ENCODE results near the gene TPSD1. TPM values are rescaled to one million over a fixed set of nuclear protein-coding genes. Genes with fewer than 3 reads are reported as not detected.
"Not testable (repeated sequence)": the region's sequence is repeated elsewhere in the genome, so short reads cannot be mapped to it uniquely, and the experiment has no call there.

Gene TPSD1
- polyA plus RNA-seq, 1 donor (not counting 4 experiments of a cell fraction or from before 2014, with no cell fraction given): not detected

- H3K9ac ChIP-seq (ENCODE audit: control insufficient read depth, extremely low read depth, insufficient read depth, low read length); FAIRE-seq: not testable (repeated sequence)
Observed at GRCh38 chr16:1228227-1228626, 27.6 kb upstream of the TPSD1 start.

GRCh38 chr16:1229476-1229875 is 26.4 kb upstream of the TPSD1 start:
- H3K4me3 ChIP-seq (ENCODE audit: control insufficient read depth in 2 of 3, extremely low read depth in 1 of 3, insufficient read depth in 2 of 3, low read depth in 1 of 3, low read length in 3 of 3); H3K4me2 ChIP-seq (ENCODE audit: control insufficient read depth, extremely low read depth, insufficient read depth, low read depth, low read length); H3K9me1 ChIP-seq (ENCODE audit: control insufficient read depth, extremely low read depth, insufficient read depth, low read length); H3K9me3 ChIP-seq (ENCODE audit: control insufficient read depth, low read depth, low read length); dilution Hi-C loops (cut with MboI; ENCODE audit: extremely low pct_ligation_motif_present, low sequenced_read_pairs); H3K9ac ChIP-seq (ENCODE audit: control insufficient read depth, extremely low read depth, insufficient read depth, low read length); H3K36me3 ChIP-seq (ENCODE audit: control insufficient read depth in 2 of 2, extremely low read depth in 1 of 2, insufficient read depth in 2 of 2, low read length in 2 of 2); H2AFZ ChIP-seq (ENCODE audit: control insufficient read depth, low read length); FAIRE-seq; H3K79me2 ChIP-seq (ENCODE audit: control insufficient read depth, insufficient read depth, low read length); DNase-seq (ENCODE audit: low read depth, low spot score); H3K27ac ChIP-seq (ENCODE audit: control insufficient read depth, insufficient read depth, low read length); H3K27me3 ChIP-seq (ENCODE audit: control insufficient read depth, extremely low read depth, insufficient read depth, low read length); H3K4me1 ChIP-seq (ENCODE audit: control insufficient read depth, extremely low read depth, insufficient read depth, low read length); H4K20me1 ChIP-seq (ENCODE audit: control insufficient read depth, extremely low read depth, insufficient read depth, low read length): not testable (repeated sequence)

More at GRCh38 chr16:1228227-1228626, 27.6 kb upstream of the TPSD1 start:
- H3K27me3 ChIP-seq (ENCODE audit: control insufficient read depth, extremely low read depth, insufficient read depth, low read length); H3K4me3 ChIP-seq (ENCODE audit: control insufficient read depth in 2 of 3, extremely low read depth in 1 of 3, insufficient read depth in 2 of 3, low read depth in 1 of 3, low read length in 3 of 3); H3K27ac ChIP-seq (ENCODE audit: control insufficient read depth, insufficient read depth, low read length); H3K4me2 ChIP-seq (ENCODE audit: control insufficient read depth, extremely low read depth, insufficient read depth, low read depth, low read length); H3K4me1 ChIP-seq (ENCODE audit: control insufficient read depth, extremely low read depth, insufficient read depth, low read length); dilution Hi-C loops (cut with MboI; ENCODE audit: extremely low pct_ligation_motif_present, low sequenced_read_pairs); H3K9me3 ChIP-seq (ENCODE audit: control insufficient read depth, low read depth, low read length); H3K36me3 ChIP-seq (ENCODE audit: control insufficient read depth in 2 of 2, extremely low read depth in 1 of 2, insufficient read depth in 2 of 2, low read length in 2 of 2); H3K79me2 ChIP-seq (ENCODE audit: control insufficient read depth, insufficient read depth, low read length); H3K9me1 ChIP-seq (ENCODE audit: control insufficient read depth, extremely low read depth, insufficient read depth, low read length); H4K20me1 ChIP-seq (ENCODE audit: control insufficient read depth, extremely low read depth, insufficient read depth, low read length); H2AFZ ChIP-seq (ENCODE audit: control insufficient read depth, low read length); DNase-seq (ENCODE audit: low read depth, low spot score): not testable (repeated sequence)

GRCh38 chr16:1230084-1230470 is 25.8 kb upstream of the TPSD1 start, which contains the start of gene TPSB2:
TPSB2 (minus strand) TSS chr16:1230184; CDS start chr16:1229951, 233 bp downstream.
- H3K4me2 ChIP-seq (ENCODE audit: control insufficient read depth, extremely low read depth, insufficient read depth, low read depth, low read length); DNase-seq (ENCODE audit: low read depth, low spot score); H3K9me1 ChIP-seq (ENCODE audit: control insufficient read depth, extremely low read depth, insufficient read depth, low read length); dilution Hi-C loops (cut with MboI; ENCODE audit: extremely low pct_ligation_motif_present, low sequenced_read_pairs); H3K4me1 ChIP-seq (ENCODE audit: control insufficient read depth, extremely low read depth, insufficient read depth, low read length); H3K79me2 ChIP-seq (ENCODE audit: control insufficient read depth, insufficient read depth, low read length); H2AFZ ChIP-seq (ENCODE audit: control insufficient read depth, low read length); FAIRE-seq; H3K9me3 ChIP-seq (ENCODE audit: control insufficient read depth, low read depth, low read length); H3K36me3 ChIP-seq (ENCODE audit: control insufficient read depth in 2 of 2, extremely low read depth in 1 of 2, insufficient read depth in 2 of 2, low read length in 2 of 2); H3K4me3 ChIP-seq (ENCODE audit: control insufficient read depth in 2 of 3, extremely low read depth in 1 of 3, insufficient read depth in 2 of 3, low read depth in 1 of 3, low read length in 3 of 3); H3K9ac ChIP-seq (ENCODE audit: control insufficient read depth, extremely low read depth, insufficient read depth, low read length); H4K20me1 ChIP-seq (ENCODE audit: control insufficient read depth, extremely low read depth, insufficient read depth, low read length); H3K27me3 ChIP-seq (ENCODE audit: control insufficient read depth, extremely low read depth, insufficient read depth, low read length); H3K27ac ChIP-seq (ENCODE audit: control insufficient read depth, insufficient read depth, low read length): not testable (repeated sequence)

GRCh38 chr16:1230471-1231212 is 25.2 kb upstream of the TPSD1 start:
- DNase-seq (ENCODE audit: low read depth, low spot score); H2AFZ ChIP-seq (ENCODE audit: control insufficient read depth, low read length); H3K4me3 ChIP-seq (ENCODE audit: control insufficient read depth in 2 of 3, extremely low read depth in 1 of 3, insufficient read depth in 2 of 3, low read depth in 1 of 3, low read length in 3 of 3); H3K36me3 ChIP-seq (ENCODE audit: control insufficient read depth in 2 of 2, extremely low read depth in 1 of 2, insufficient read depth in 2 of 2, low read length in 2 of 2); H4K20me1 ChIP-seq (ENCODE audit: control insufficient read depth, extremely low read depth, insufficient read depth, low read length); FAIRE-seq; H3K9me3 ChIP-seq (ENCODE audit: control insufficient read depth, low read depth, low read length); dilution Hi-C loops (cut with MboI; ENCODE audit: extremely low pct_ligation_motif_present, low sequenced_read_pairs); H3K9ac ChIP-seq (ENCODE audit: control insufficient read depth, extremely low read depth, insufficient read depth, low read length); H3K4me2 ChIP-seq (ENCODE audit: control insufficient read depth, extremely low read depth, insufficient read depth, low read depth, low read length); H3K4me1 ChIP-seq (ENCODE audit: control insufficient read depth, extremely low read depth, insufficient read depth, low read length); H3K27me3 ChIP-seq (ENCODE audit: control insufficient read depth, extremely low read depth, insufficient read depth, low read length); H3K79me2 ChIP-seq (ENCODE audit: control insufficient read depth, insufficient read depth, low read length); H3K9me1 ChIP-seq (ENCODE audit: control insufficient read depth, extremely low read depth, insufficient read depth, low read length); H3K27ac ChIP-seq (ENCODE audit: control insufficient read depth, insufficient read depth, low read length): not testable (repeated sequence)

- H2AFZ ChIP-seq (ENCODE audit: control insufficient read depth, low read length); H4K20me1 ChIP-seq (ENCODE audit: control insufficient read depth, extremely low read depth, insufficient read depth, low read length); H3K9me1 ChIP-seq (ENCODE audit: control insufficient read depth, extremely low read depth, insufficient read depth, low read length); H3K79me2 ChIP-seq (ENCODE audit: control insufficient read depth, insufficient read depth, low read length); H3K27ac ChIP-seq (ENCODE audit: control insufficient read depth, insufficient read depth, low read length); H3K9ac ChIP-seq (ENCODE audit: control insufficient read depth, extremely low read depth, insufficient read depth, low read length); FAIRE-seq; DNase-seq (ENCODE audit: low read depth, low spot score); H3K4me1 ChIP-seq (ENCODE audit: control insufficient read depth, extremely low read depth, insufficient read depth, low read length); H3K9me3 ChIP-seq (ENCODE audit: control insufficient read depth, low read depth, low read length); dilution Hi-C loops (cut with MboI; ENCODE audit: extremely low pct_ligation_motif_present, low sequenced_read_pairs); H3K4me2 ChIP-seq (ENCODE audit: control insufficient read depth, extremely low read depth, insufficient read depth, low read depth, low read length); H3K36me3 ChIP-seq (ENCODE audit: control insufficient read depth in 2 of 2, extremely low read depth in 1 of 2, insufficient read depth in 2 of 2, low read length in 2 of 2); H3K27me3 ChIP-seq (ENCODE audit: control insufficient read depth, extremely low read depth, insufficient read depth, low read length); H3K4me3 ChIP-seq (ENCODE audit: control insufficient read depth in 2 of 3, extremely low read depth in 1 of 3, insufficient read depth in 2 of 3, low read depth in 1 of 3, low read length in 3 of 3): not testable (repeated sequence)
Observed at GRCh38 chr16:1231301-1231700, 24.6 kb upstream of the TPSD1 start.
